ENCODE results near the gene BLOC1S5.
"Not testable (repeated sequence)": the region's sequence is repeated elsewhere in the genome, so short reads cannot be mapped to it uniquely, and the experiment has no call there.

The BLOC1S5 gene

DNA sequence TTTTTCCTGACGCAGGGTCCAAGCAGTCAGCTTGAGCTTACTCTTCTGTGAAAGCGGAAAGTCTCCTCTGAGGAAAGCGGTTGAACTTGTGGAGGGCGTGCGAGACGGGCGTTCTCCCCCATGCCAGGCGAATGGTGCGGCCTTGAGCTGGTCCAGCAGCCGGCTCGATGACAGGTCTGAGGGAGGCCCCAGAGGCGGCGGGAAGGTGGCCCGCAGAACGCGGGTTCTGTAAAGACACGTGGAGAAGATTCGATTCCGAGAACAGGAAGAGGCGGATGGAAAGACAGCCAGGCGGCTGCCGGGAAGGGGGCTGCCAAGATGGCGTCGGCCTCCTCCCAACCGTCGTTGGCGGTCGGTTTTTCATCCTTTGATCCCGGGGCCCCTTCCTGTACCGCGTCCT lies 78.0 kb downstream of the BLOC1S5 start:
- Histone ChIP-seq H3K36me3 (ENCODE audit: insufficient read depth, low read length) (no peaks in the 10 kb centered on the region), H3K27me3 (ENCODE audit: insufficient read depth, low read length, poor library complexity, severe bottlenecking) (no peaks in the 10 kb centered on the region), H3K79me2 (ENCODE audit: insufficient read depth, low read length) (no peaks in the 10 kb centered on the region), H2AFZ (ENCODE audit: low read length) (no peak overlapping the region), H3K4me1 (ENCODE audit: insufficient read depth, low read length, poor library complexity, severe bottlenecking) (no peaks in the 10 kb centered on the region), H3K9me2 (replicated peaks; ENCODE audit: low read depth, low read length) (no peaks in the 10 kb centered on the region), H3K4me2 (ENCODE audit: low read depth, low read length, poor library complexity, severe bottlenecking) (no peak overlapping the region), H3K4me3 (ENCODE audit: low read length, poor library complexity, severe bottlenecking) (no peak overlapping the region), H3F3A (ENCODE audit: low read depth) (no peaks in the 10 kb centered on the region), H3K9ac (ENCODE audit: low read depth, low read length, poor library complexity, severe bottlenecking) (no peak overlapping the region), H4K20me1 (ENCODE audit: insufficient read depth, low read length, poor library complexity, severe bottlenecking) (no peaks in the 10 kb centered on the region), H3K9me3 (ENCODE audit: insufficient read depth, low read depth, low read length) (no peaks in the 10 kb centered on the region)
- TF ChIP-seq EZH2phosphoT487 (IDR thresholded peaks at IDR 0.05; ENCODE audit: borderline replicate concordance), result no peak
- TF ChIP-seq, protein P1, sequence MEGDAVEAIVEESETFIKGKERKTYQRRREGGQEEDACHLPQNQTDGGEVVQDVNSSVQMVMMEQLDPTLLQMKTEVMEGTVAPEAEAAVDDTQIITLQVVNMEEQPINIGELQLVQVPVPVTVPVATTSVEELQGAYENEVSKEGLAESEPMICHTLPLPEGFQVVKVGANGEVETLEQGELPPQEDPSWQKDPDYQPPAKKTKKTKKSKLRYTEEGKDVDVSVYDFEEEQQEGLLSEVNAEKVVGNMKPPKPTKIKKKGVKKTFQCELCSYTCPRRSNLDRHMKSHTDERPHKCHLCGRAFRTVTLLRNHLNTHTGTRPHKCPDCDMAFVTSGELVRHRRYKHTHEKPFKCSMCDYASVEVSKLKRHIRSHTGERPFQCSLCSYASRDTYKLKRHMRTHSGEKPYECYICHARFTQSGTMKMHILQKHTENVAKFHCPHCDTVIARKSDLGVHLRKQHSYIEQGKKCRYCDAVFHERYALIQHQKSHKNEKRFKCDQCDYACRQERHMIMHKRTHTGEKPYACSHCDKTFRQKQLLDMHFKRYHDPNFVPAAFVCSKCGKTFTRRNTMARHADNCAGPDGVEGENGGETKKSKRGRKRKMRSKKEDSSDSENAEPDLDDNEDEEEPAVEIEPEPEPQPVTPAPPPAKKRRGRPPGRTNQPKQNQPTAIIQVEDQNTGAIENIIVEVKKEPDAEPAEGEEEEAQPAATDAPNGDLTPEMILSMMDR (conservative IDR thresholded peaks at IDR 0.05; ENCODE audit: low read length), result no peak

DNA sequence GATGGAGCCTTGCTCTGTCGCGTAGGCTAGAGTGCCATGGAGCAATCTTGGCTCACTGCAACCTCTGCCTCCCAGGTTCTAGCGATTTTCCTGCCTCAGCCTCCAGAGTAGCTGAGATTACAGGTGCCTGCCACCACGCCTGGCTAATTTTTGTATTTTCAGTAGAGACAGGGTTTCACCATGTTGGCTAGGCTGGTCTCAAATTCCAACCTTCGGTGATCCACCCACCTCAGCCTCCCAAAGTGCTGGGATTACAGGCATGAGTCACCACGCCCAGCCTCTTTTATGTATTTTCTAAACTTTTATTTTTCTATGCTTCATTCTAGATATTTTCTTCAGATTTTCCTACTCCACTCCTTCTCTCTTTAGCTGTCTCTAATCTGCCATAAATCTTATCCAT lies 80.2 kb downstream of the BLOC1S5 start:
- not testable (repeated sequence) for H3K4me1 ChIP-seq (ENCODE audit: insufficient read depth, low read length, poor library complexity, severe bottlenecking); H3K9me2 ChIP-seq (replicated peaks; ENCODE audit: low read depth, low read length); H2AFZ ChIP-seq (ENCODE audit: low read length); H3F3A ChIP-seq (ENCODE audit: low read depth); H3K9me3 ChIP-seq (ENCODE audit: insufficient read depth, low read depth, low read length); H3K9ac ChIP-seq (ENCODE audit: low read depth, low read length, poor library complexity, severe bottlenecking); H4K20me1 ChIP-seq (ENCODE audit: insufficient read depth, low read length, poor library complexity, severe bottlenecking); H3K4me2 ChIP-seq (ENCODE audit: low read depth, low read length, poor library complexity, severe bottlenecking); H3K79me2 ChIP-seq (ENCODE audit: insufficient read depth, low read length); H3K4me3 ChIP-seq (ENCODE audit: low read length, poor library complexity, severe bottlenecking); H3K27me3 ChIP-seq (ENCODE audit: insufficient read depth, low read length, poor library complexity, severe bottlenecking); H3K36me3 ChIP-seq (ENCODE audit: insufficient read depth, low read length)

DNA sequence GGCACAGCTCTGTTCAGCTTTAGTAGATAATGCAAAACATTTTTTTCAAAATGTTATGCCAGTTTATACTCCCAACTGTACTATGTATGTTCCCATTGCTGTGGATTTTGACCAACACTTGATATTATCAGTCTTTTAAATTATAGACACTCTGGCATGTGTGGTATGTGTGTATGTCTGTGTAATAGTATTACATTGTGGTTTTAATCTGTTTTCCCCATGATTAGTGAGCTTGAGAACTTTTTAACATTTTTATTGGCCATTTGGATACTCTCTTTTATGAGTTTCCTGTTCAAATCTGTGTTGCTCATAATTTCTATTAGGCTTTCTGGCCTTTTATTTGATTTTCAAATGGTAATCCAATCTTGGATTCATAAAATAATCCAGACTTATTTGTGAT lies 84.4 kb downstream of the BLOC1S5 start:
- Histone ChIP-seq H3K36me3 (ENCODE audit: insufficient read depth, low read length) (no peaks in the 10 kb centered on the region), H3K4me2 (ENCODE audit: low read depth, low read length, poor library complexity, severe bottlenecking) (no peak overlapping the region), H4K20me1 (ENCODE audit: insufficient read depth, low read length, poor library complexity, severe bottlenecking) (no peaks in the 10 kb centered on the region), H3K27me3 (ENCODE audit: insufficient read depth, low read length, poor library complexity, severe bottlenecking) (no peaks in the 10 kb centered on the region), H3F3A (ENCODE audit: low read depth) (no peaks in the 10 kb centered on the region), H3K9ac (ENCODE audit: low read depth, low read length, poor library complexity, severe bottlenecking) (no peak overlapping the region), H3K9me3 (ENCODE audit: insufficient read depth, low read depth, low read length) (no peaks in the 10 kb centered on the region), H3K9me2 (replicated peaks; ENCODE audit: low read depth, low read length) (no peaks in the 10 kb centered on the region), H3K79me2 (ENCODE audit: insufficient read depth, low read length) (no peaks in the 10 kb centered on the region), H2AFZ (ENCODE audit: low read length) (no peak overlapping the region), H3K4me1 (ENCODE audit: insufficient read depth, low read length, poor library complexity, severe bottlenecking) (peaks cover 10% of the 10 kb centered on the region), H3K4me3 (ENCODE audit: low read length, poor library complexity, severe bottlenecking) (no peak overlapping the region)
- TF ChIP-seq, protein P1 (conservative IDR thresholded peaks at IDR 0.05; ENCODE audit: low read length), result no peak
- no peak for TF ChIP-seq EZH2phosphoT487 (IDR thresholded peaks at IDR 0.05; ENCODE audit: borderline replicate concordance)

DNA sequence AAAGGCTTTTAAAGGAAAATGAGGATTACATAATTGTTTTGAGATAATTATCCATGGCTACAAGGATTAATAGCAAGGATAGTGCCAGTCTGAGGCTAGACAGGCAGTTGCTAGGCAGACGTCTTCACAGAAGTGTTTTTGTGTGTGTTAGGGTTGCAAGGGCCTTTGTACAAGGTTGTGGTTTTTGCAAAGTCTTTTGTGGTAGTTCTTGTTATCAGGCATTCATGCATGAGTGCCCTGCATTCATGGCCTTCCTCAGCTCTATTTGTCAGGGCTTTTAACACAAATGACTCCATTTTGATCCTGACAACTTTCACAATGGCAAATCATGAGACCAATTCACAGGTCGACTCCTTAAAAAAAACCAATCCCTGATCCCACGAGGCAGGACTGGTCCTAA lies 85.5 kb downstream of the BLOC1S5 start:
- Histone ChIP-seq H3K4me3 (ENCODE audit: low read length, poor library complexity, severe bottlenecking) (no peak overlapping the region), H3K9ac (ENCODE audit: low read depth, low read length, poor library complexity, severe bottlenecking) (no peak overlapping the region), H3K27me3 (ENCODE audit: insufficient read depth, low read length, poor library complexity, severe bottlenecking) (no peaks in the 10 kb centered on the region), H3F3A (ENCODE audit: low read depth) (no peaks in the 10 kb centered on the region), H3K4me2 (ENCODE audit: low read depth, low read length, poor library complexity, severe bottlenecking) (peak overlapping the region; percentile 19), H2AFZ (ENCODE audit: low read length) (no peak overlapping the region), H3K79me2 (ENCODE audit: insufficient read depth, low read length) (no peaks in the 10 kb centered on the region), H3K36me3 (ENCODE audit: insufficient read depth, low read length) (no peaks in the 10 kb centered on the region), H4K20me1 (ENCODE audit: insufficient read depth, low read length, poor library complexity, severe bottlenecking) (no peaks in the 10 kb centered on the region), H3K9me3 (ENCODE audit: insufficient read depth, low read depth, low read length) (no peaks in the 10 kb centered on the region), H3K4me1 (ENCODE audit: insufficient read depth, low read length, poor library complexity, severe bottlenecking) (peaks cover 10% of the 10 kb centered on the region), H3K9me2 (replicated peaks; ENCODE audit: low read depth, low read length) (no peaks in the 10 kb centered on the region)
- TF ChIP-seq, protein P1 (conservative IDR thresholded peaks at IDR 0.05; ENCODE audit: low read length), result no peak
- TF ChIP-seq EZH2phosphoT487 (IDR thresholded peaks at IDR 0.05; ENCODE audit: borderline replicate concordance), result no peak
